ENCODE measurements around the gene TRIM29. TPM values are rescaled to one million over a fixed set of nuclear protein-coding genes. Genes with fewer than 3 reads are reported as not detected.

The TRIM29 gene
- total and polyA plus RNA-seq, 2 of the 4 experiments (the other 2 are of a cell fraction) = not detected

GRCh38 chr11:120130176-120130980 is 7.5 kb downstream of the TRIM29 start:
- DNase-seq (no peak), ATAC-seq (ENCODE audit: low read depth) (no peak)
- intact Hi-C loops (cut with micrococcal nuclease) = no loop called here
- Histone ChIP-seq H3K27ac (ENCODE audit: insufficient read depth, low read length) (no peak overlapping the region), H3K79me1 (ENCODE audit: low read depth in 1 of 2, low read length in 2 of 2) (no peaks in the 10 kb centered on the region), H3K27me3 (ENCODE audit: control insufficient read depth, insufficient read depth, low read length) (peaks cover 59% of the 10 kb centered on the region), H4K91ac (ENCODE audit: insufficient read depth, low read depth, low read length) (no peak overlapping the region), H4K20me1 (ENCODE audit: insufficient read depth, low read length) (no peaks in the 10 kb centered on the region), H2AK5ac (ENCODE audit: low read depth, low read length) (no peak overlapping the region), H2BK15ac (ENCODE audit: low read depth, low read length) (no peak overlapping the region), H2BK5ac (ENCODE audit: low read depth, low read length, poor library complexity, severe bottlenecking) (no peak overlapping the region), H3K9me1 (ENCODE audit: insufficient read depth, low read length) (no peaks in the 10 kb centered on the region), H2AFZ (replicated peaks; ENCODE audit: low read length, poor library complexity) (peak overlapping the region; percentile 15), H2AK9ac (replicated peaks; ENCODE audit: low read depth, low read length, poor library complexity) (no peak overlapping the region), H2BK120ac (ENCODE audit: low read depth, low read length) (no peak overlapping the region), H3K9me3 (ENCODE audit: control insufficient read depth, insufficient read depth, low read length) (no peaks in the 10 kb centered on the region), H3K56ac (ENCODE audit: extremely low read depth, insufficient read depth, low read length) (no peak overlapping the region), H3K36me3 (ENCODE audit: control insufficient read depth, insufficient read depth, low read length) (no peaks in the 10 kb centered on the region), H3K4me3 (ENCODE audit: insufficient read depth, low read depth, low read length) (no peak overlapping the region), H3K4me2 (ENCODE audit: low read depth, low read length) (no peak overlapping the region), H3K4ac (ENCODE audit: low read depth, low read length) (no peak overlapping the region), H4K8ac (ENCODE audit: low read depth in 2 of 2, low read length in 2 of 2) (no peak overlapping the region), H3K23ac (ENCODE audit: low read depth, low read length) (no peak overlapping the region), H3K18ac (ENCODE audit: low read depth, low read length) (no peak overlapping the region), H3K4me1 (ENCODE audit: control insufficient read depth, insufficient read depth, low read length) (no peaks in the 10 kb centered on the region), H3K14ac (replicated peaks; ENCODE audit: low read depth, low read length) (no peak overlapping the region), H3K9ac (ENCODE audit: low read depth, low read length) (no peak overlapping the region), H4K5ac (ENCODE audit: low read depth, low read length) (no peak overlapping the region), H2BK20ac (ENCODE audit: low read depth, low read length) (no peak overlapping the region)
- in situ Hi-C loops (cut with MboI; ENCODE audit: low sequenced_read_pairs) = no loop called here
- POLR2A ChIA-PET (ENCODE audit: unreplicated experiment) = no interaction called here
- TF ChIP-seq MAFK (IDR thresholded peaks at IDR 0.05; ENCODE audit: low read depth, low read length) = no peak
- TF ChIP-seq POLR2A (IDR thresholded peaks at IDR 0.05; ENCODE audit: low read depth, low read length) = no peak
- TF ChIP-seq MXI1 (IDR thresholded peaks at IDR 0.05; ENCODE audit: borderline replicate concordance, low read depth, low read length) = no peak
- no peak for TF ChIP-seq CHD1 (IDR thresholded peaks at IDR 0.05; ENCODE audit: low read depth, low read length)
- no peak for TF ChIP-seq FOS (IDR thresholded peaks at IDR 0.05; ENCODE audit: low read depth, low read length)
- WGBS, 2 experiments (ENCODE audit: extremely low coverage in 2 of 2, insufficient read length in 1 of 2) = 54% methylated on average over 4 of the region's 8 CpGs; no CpG with 5 or more reads in 1 of the 2 experiments
- no TSS peak for BruUV-seq (replicated peaks)
- dilution Hi-C loops (cut with HindIII; ENCODE audit: low sequenced_read_pairs, unreplicated experiment) = no loop called here
- CTCF ChIA-PET = no interaction called here

Data from IMR-90 (cell line).